ENCODE measurements around the gene CTPS1.

GRCh38 chr1:40949563-40949962 lies 29.9 kb upstream of the CTPS1 start:
- TF ChIP-seq NONO (IDR thresholded peaks at IDR 0.05) = no peak
- TF ChIP-seq NONO (CRISPR knock-in tag; conservative IDR thresholded peaks at IDR 0.05) = no peak
- TF ChIP-seq ZNF18 (CRISPR knock-in tag; IDR thresholded peaks at IDR 0.05; ENCODE audit: insufficient replicate concordance) = no peak
- TF ChIP-seq KLF16 (CRISPR knock-in tag; IDR thresholded peaks at IDR 0.05) = no peak
